ENCODE measurements around the gene SCGB1C1. TPM values are rescaled to one million over a fixed set of nuclear protein-coding genes. Genes with fewer than 3 reads are reported as not detected.
A peak's percentile ranks its signal among the peaks of the same experiment; 100 is the strongest.

Gene SCGB1C1
- total RNA-seq, 1 donor from 2014 or later = not detected

DNA sequence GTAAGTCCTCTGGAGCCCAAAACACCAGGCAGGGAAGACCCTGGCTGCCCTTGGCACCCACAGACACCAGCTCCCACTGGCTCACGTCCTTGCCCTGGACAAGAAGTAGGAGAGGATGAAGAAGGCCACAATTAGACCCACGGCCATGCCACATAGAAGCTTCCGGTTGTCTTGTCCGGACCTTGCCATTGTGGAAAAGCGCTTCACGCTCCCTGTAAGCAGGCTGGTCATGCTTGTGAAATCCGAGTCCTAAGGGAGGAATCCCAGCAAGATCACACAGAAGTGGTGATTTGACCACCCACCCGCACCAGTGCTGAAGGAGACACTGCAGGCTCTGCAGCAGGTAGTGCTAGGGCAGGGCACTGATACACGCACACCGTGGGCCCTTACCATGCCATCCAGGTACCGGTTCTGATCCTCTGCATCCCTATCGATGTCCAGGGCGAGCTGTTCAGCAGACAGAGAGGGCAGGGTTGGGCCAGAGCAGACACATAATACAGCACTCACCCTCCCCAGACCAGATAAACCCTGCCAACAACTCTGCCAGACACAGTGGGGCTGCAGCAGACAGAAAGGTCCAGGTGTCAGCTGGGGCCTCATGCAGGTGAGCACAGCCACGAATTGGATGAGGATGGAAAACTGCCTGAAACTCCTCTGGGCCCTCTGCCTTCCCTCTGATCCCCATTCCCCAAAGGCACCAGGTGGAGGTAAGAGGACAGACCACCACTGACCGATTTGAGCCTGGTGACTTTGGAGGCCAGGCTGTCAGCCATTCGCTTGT lies 12.5 kb downstream of the SCGB1C1 start:
- H3K36me3 ChIP-seq (ENCODE audit: control insufficient read depth, insufficient read depth, low read length) = peaks cover 4% of the 10 kb centered on the region
- DNase-seq (ENCODE audit: low read depth) = no peak
- no peak overlapping the region for H3K4me3 ChIP-seq (ENCODE audit: low read depth, low read length)
- TF ChIP-seq, protein P1, sequence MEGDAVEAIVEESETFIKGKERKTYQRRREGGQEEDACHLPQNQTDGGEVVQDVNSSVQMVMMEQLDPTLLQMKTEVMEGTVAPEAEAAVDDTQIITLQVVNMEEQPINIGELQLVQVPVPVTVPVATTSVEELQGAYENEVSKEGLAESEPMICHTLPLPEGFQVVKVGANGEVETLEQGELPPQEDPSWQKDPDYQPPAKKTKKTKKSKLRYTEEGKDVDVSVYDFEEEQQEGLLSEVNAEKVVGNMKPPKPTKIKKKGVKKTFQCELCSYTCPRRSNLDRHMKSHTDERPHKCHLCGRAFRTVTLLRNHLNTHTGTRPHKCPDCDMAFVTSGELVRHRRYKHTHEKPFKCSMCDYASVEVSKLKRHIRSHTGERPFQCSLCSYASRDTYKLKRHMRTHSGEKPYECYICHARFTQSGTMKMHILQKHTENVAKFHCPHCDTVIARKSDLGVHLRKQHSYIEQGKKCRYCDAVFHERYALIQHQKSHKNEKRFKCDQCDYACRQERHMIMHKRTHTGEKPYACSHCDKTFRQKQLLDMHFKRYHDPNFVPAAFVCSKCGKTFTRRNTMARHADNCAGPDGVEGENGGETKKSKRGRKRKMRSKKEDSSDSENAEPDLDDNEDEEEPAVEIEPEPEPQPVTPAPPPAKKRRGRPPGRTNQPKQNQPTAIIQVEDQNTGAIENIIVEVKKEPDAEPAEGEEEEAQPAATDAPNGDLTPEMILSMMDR (IDR thresholded peaks at IDR 0.05; ENCODE audit: insufficient read depth, low read length, poor library complexity, severe bottlenecking) = no peak
- H3K27me3 ChIP-seq (ENCODE audit: control insufficient read depth, insufficient read depth, low read length) = no peaks in the 10 kb centered on the region

DNA sequence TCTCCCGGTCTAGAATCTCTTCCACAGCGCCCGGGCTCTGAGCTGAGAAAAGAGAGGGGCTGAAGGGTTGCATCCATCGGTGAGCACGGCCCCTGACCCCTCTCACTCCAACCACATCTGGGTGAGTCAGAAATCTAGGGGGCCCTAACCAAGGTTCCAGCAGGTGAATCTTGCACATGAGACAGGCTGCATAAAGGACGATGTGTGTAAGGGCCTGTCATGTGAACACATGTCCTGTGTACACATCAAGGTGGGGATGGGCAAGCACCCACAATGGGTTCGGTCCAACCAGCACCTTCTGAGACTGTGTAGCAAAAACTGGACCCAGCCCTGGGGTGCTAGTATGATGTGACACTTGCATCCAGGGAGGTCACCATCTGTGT lies 13.1 kb downstream of the SCGB1C1 start:
- H3K4me3 ChIP-seq (ENCODE audit: low read depth, low read length) = peak overlapping the region; percentile 90
- peaks cover 8% of the 10 kb centered on the region for H3K36me3 ChIP-seq (ENCODE audit: control insufficient read depth, insufficient read depth, low read length)
- TF ChIP-seq, protein P1 (IDR thresholded peaks at IDR 0.05; ENCODE audit: insufficient read depth, low read length, poor library complexity, severe bottlenecking) = no peak
- DNase-seq (ENCODE audit: low read depth) = no peak
- H3K27me3 ChIP-seq (ENCODE audit: control insufficient read depth, insufficient read depth, low read length) = no peaks in the 10 kb centered on the region

DNA sequence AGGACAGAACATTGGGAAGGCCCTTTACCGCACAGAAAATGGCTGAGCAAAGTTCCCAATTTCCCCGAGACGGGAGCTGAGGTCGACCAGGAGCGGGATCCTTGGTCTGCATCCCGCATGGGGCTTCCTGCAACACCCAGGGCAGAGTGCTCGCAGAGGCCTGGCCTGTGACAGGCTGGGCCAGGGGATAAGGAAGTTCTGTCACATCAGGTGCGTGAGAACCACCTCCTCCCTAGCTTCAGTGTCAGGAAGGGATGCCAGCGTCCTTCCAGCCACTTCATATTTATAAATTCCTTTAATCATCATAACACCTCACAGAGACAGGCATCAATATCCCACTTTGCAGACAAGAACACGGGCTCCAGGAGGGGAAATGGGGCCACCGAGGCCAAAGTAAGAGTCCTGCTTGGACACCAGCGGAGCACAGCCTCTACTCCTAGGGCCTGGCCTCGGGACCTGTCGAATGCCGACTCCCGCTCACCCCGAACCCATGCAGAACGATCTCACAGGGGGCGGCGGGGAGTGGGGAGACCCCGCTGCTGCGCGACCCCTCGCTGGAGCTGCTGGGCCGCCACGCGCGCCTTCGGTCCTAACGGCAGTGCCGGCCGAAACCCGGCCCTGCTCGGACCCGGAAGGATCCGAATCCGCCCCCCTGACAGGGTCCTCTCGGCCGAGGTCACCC lies 13.8 kb downstream of the SCGB1C1 start:
- Histone ChIP-seq H3K27me3 (ENCODE audit: control insufficient read depth, insufficient read depth, low read length) (no peaks in the 10 kb centered on the region), H3K36me3 (ENCODE audit: control insufficient read depth, insufficient read depth, low read length) (peaks cover 11% of the 10 kb centered on the region), H3K4me3 (ENCODE audit: low read depth, low read length) (peak overlapping the region; percentile 90)
- DNase-seq (ENCODE audit: low read depth) = no peak
- TF ChIP-seq, protein P1 (IDR thresholded peaks at IDR 0.05; ENCODE audit: insufficient read depth, low read length, poor library complexity, severe bottlenecking) = no peak

DNA sequence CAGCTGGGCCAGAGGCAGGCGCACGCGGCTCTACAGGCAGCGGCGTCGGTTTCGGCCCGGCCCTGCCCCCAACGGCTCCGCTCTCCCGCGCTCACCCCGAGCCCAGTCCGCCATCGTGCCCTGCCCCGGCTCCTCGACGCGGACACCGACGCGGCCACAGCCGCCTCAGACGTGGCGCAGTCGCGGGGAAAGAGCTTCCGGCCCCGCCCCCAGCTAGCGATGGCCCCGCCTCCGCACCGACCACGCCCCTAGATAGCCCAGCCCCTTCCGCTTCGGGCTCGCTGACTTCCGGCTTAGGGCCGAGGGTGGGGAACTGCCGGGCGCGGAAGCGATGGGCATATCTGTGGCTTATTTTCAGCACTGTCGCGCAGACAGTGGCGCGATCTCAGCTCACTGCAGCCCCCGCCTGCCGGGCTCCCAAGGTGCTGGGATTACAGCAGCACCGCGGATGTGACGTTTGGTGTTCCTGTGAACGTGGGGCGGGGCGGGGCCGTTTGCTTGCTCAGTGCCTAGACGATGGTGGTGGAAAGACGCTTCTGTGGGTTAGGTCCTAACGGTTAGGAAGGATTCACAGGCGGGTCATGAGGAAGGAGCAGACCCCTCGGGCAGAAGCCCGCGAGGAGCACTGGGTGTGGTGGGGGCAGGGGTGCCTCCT lies 14.5 kb downstream of the SCGB1C1 start, which contains the start of the genes BET1L and RIC8A:
Gene BET1L (minus strand): TSS at position 192 of the 655 bp plus-strand sequence. CDS start 78 bp downstream, at position 114.
Gene RIC8A (plus strand): TSS at position 501 of the 655 bp plus-strand sequence. CDS start 1,147 bp downstream, outside the sequence.
- peak within 1 kb of the TSS; percentile 90 for H3K4me3 ChIP-seq (ENCODE audit: low read depth, low read length)
- H3K27me3 ChIP-seq (ENCODE audit: control insufficient read depth, insufficient read depth, low read length) = no peaks in the 10 kb centered on the region
- peaks cover 11% of the 10 kb centered on the region for H3K36me3 ChIP-seq (ENCODE audit: control insufficient read depth, insufficient read depth, low read length)
- peak; percentile 96 for DNase-seq (ENCODE audit: low read depth)
- TF ChIP-seq, protein P1 (IDR thresholded peaks at IDR 0.05; ENCODE audit: insufficient read depth, low read length, poor library complexity, severe bottlenecking) = no peak

DNA sequence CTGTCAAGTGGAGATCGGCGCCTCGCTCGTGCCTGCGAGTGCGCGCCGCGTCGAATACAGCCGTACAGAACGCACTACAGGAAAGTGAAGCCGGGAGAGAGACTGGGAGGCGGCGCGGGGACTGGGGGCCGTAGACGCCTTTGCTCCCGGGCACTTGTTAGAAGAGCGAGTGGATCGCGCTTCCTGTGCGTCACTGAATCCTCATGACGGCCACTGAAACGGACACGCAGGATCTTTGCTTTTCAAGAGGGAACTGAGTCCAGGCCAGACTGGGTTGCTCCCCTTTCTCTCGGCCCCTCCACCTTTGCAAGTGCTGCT lies 14.9 kb downstream of the SCGB1C1 start:
- Histone ChIP-seq H3K27me3 (ENCODE audit: control insufficient read depth, insufficient read depth, low read length) (no peaks in the 10 kb centered on the region), H3K36me3 (ENCODE audit: control insufficient read depth, insufficient read depth, low read length) (peaks cover 14% of the 10 kb centered on the region), H3K4me3 (ENCODE audit: low read depth, low read length) (peak overlapping the region; percentile 90)
- DNase-seq (ENCODE audit: low read depth) = no peak
- TF ChIP-seq, protein P1 (IDR thresholded peaks at IDR 0.05; ENCODE audit: insufficient read depth, low read length, poor library complexity, severe bottlenecking) = no peak
